KOPT-K1 (cell line): ENCODE measurements around the gene VWA5B2.

ENCODE experiments used
- H3K27ac ChIP-seq: fragments of 200-600 bp; sonication (generic); 2 replicates; pipeline ENCODE4 v1.5.1; 2016; ENCODE audit warnings: antibody characterized with exemption, mild to moderate bottlenecking, low read depth, low read length; ENCODE audit not compliant: poor library complexity, severe bottlenecking
- H3K36me3 ChIP-seq: fragments of 200-600 bp; sonication (generic); 2 replicates; pipeline ENCODE4 v1.5.1; 2017; ENCODE audit warnings: antibody characterized with exemption, mild to moderate bottlenecking, low read length, moderate library complexity; ENCODE audit not compliant: insufficient read depth
- H3K9me3 ChIP-seq: fragments of 200-600 bp; sonication (generic); 2 replicates; pipeline ENCODE4 v1.5.1; 2017; ENCODE audit warnings: antibody characterized with exemption, low read length, mild to moderate bottlenecking; ENCODE audit not compliant: insufficient read depth, poor library complexity, severe bottlenecking

Gene VWA5B2

DNA sequence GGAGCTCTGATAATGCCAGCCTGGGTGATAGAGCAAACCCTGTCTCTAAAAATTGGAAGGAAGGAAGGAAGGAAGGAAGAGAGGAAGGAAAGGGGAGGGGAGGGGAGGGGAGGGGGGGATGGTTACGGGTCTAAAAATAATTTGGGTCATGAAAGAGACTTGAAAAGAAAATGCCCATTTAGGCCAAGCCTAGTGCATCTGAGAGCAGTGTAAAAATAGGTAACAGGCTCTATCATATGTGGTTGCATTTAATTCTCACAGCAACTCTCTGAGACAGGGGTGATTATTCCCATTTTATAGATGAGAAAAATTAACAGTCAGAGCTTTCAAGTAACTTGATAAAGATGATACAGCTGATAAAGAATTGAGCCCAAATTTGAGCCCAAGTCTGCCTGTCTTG, 42.9 kb downstream of the VWA5B2 start:
- no peak overlapping the region for H3K27ac ChIP-seq
- peaks cover 6% of the 10 kb centered on the region for H3K9me3 ChIP-seq
- H3K36me3 ChIP-seq = no peaks in the 10 kb centered on the region

DNA sequence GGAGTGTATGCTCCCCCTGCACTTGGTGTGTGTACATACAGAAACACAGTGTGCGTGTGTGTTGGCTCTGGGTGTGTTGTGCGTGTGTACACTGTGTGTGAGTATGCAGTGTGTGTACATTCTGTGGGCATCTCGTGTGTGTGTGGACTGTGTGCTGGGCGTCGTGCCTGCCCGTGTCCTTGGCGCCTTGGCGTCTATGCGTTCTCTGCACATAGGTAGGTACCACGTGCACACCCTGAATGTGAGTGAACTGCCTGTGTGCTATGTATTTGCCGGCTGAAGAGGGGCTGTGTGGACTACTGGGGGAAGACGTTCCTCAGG, 46.0 kb downstream of the VWA5B2 start:
- H3K36me3 ChIP-seq = no peaks in the 10 kb centered on the region
- H3K27ac ChIP-seq = no peak overlapping the region
- no peaks in the 10 kb centered on the region for H3K9me3 ChIP-seq

DNA sequence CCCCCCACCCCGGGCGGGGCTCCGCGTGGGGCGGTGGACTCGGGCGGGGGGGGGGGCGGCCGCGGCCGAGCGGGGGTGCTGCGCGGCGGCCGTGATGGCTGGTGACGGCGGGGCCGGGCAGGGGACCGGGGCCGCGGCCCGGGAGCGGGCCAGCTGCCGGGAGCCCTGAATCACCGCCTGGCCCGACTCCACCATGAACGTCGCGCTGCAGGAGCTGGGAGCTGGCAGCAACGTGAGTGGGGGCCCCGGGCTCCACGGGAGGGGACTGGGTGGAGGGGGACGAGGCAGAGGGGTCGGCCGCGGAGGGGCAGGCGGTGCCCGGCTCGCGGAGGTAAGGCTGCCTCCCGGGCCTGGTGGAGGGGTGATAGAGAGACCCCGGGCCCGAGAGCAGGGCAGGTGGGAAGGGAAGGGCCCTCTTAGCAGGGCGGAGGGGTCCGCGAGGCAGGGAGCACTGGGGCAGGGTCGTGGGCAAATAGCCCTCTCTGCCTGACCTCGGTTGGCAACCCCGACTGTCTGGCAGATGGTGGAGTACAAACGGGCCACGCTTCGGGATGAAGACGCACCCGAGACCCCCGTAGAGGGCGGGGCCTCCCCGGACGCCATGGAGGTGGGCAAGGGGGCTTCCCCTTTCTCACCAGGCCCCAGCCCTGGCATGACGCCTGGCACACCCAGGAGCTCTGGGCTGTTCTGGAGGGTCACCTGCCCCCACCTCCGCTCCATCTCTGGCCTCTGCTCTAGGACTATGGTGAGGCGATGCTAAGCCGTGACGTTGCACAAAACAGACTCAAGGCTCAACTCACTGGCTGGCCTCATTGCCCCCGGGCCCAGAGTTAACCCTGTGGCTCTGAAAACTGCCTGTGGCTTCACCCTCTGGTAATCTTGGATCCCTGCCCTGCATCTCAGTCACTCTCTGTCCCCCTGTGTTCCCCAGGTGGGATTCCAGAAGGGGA, 46.9 kb downstream of the VWA5B2 start, which contains the start of gene ECE2:
Gene ECE2 (plus strand): TSS at position 62 of the 950 bp plus-strand sequence. CDS start 132 bp downstream, at position 194.
- Histone ChIP-seq H3K36me3 (no peaks in the 10 kb centered on the region), H3K27ac (no peak within 1 kb of the TSS), H3K9me3 (no peaks in the 10 kb centered on the region)

DNA sequence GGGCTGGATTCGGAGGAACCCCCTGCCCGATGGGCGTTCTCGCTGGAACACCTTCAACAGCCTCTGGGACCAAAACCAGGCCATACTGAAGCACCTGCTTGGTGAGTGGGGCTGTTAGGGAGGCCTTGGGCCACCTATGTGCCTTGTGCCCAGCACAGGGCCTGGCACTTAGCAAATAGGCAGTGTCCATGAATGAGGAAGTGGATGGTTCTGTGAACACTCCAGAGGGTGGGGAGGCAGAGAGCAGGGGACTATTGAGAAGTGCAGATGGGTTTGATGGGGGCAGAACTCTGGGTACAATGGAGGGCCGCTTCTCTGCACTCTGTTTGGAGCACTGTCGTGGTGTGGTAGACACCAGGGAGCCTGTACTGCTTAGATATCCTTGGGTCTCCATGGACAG, 48.0 kb downstream of the VWA5B2 start:
- no peaks in the 10 kb centered on the region for H3K9me3 ChIP-seq
- H3K36me3 ChIP-seq = no peaks in the 10 kb centered on the region
- H3K27ac ChIP-seq = no peak overlapping the region

DNA sequence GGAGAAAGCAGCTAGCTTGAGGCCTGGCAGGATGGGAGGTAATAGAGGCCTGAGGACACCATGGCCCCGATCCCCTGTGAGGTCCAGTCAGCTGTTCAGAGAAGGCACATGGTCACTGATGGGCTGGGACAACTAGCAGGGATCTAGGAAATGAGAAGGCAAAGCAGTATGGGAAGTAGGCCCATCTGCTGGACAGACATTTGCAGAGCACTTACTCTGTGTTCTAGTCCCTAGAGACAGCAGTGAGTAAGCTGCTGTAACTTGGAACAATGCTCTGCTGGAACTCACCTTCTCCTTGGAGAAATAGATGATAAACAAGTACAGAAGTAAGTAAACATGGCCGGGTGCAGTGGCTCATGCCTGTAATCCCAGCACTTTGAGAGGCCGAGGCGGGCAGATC, 53.6 kb downstream of the VWA5B2 start:
- Histone ChIP-seq H3K27ac (no peak overlapping the region), H3K36me3 (no peaks in the 10 kb centered on the region), H3K9me3 (no peaks in the 10 kb centered on the region)

DNA sequence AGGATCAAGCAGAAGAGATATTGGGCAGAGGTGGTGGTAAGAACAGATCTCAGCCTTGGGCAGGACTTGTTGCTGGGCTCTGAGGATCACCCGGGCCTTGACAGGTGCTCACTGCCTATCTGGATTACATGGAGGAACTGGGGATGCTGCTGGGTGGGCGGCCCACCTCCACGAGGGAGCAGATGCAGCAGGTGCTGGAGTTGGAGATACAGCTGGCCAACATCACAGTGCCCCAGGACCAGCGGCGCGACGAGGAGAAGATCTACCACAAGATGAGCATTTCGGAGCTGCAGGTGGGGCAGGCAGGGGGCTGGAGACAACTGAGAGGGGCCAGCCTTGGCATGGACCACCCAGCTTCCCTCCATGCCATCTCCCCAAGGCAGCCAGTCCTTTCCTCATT, 54.3 kb downstream of the VWA5B2 start:
- H3K9me3 ChIP-seq = no peaks in the 10 kb centered on the region
- no peaks in the 10 kb centered on the region for H3K36me3 ChIP-seq
- no peak overlapping the region for H3K27ac ChIP-seq

DNA sequence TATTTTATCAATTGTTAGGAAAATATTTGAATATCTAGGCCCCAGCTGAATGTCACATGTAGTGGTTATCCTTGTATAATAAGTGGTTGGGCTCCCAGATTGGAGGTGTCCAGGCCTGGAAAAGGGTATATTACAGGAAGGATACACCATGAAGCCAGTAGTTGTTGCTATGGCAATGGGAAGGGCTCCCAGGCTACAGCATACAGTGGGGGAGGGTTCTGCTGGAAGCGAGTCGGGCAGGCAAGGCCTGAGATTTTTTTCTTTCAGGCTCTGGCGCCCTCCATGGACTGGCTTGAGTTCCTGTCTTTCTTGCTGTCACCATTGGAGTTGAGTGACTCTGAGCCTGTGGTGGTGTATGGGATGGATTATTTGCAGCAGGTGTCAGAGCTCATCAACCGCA, 55.3 kb downstream of the VWA5B2 start:
- Histone ChIP-seq H3K9me3 (no peaks in the 10 kb centered on the region), H3K27ac (no peak overlapping the region), H3K36me3 (no peaks in the 10 kb centered on the region)

DNA sequence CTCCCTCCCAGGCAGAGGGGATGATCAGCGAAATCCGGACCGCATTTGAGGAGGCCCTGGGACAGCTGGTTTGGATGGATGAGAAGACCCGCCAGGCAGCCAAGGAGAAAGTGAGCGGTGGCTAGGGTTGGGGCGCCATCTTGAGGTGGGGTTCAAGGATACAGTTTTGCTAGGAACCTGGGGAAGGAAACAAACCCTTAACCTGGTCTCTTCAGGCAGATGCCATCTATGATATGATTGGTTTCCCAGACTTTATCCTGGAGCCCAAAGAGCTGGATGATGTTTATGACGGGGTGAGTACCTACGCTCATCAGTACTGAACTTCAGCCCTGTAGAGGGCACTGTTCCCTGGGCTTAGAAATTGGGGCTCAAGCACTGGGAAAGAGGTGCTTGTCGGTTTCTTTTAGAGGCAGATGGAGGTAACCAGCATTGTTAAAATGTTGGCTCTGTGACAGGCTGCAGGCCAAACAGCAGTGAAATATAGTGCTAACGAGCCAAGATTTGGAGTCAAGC, 60.1 kb downstream of the VWA5B2 start:
- Histone ChIP-seq H3K27ac (no peak overlapping the region), H3K36me3 (no peaks in the 10 kb centered on the region), H3K9me3 (no peaks in the 10 kb centered on the region)

DNA sequence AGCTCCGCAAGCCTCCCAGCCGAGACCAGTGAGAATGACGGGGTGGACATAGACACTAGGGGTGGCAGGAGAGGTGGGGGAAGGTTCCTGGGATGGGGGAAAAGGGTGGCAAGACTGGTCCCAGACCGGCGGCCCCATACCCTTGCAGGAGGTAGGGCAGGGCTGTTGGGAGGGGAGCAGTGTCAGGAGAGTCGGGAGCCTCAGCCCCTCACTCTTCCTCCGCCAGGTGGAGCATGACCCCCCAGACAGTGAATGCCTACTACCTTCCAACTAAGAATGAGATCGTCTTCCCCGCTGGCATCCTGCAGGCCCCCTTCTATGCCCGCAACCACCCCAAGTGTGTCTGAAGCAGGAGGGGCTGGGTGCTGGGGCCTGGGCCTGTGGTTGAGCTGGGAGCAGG, 60.9 kb downstream of the VWA5B2 start:
- H3K27ac ChIP-seq = no peak overlapping the region
- H3K9me3 ChIP-seq = no peaks in the 10 kb centered on the region
- H3K36me3 ChIP-seq = no peaks in the 10 kb centered on the region

DNA sequence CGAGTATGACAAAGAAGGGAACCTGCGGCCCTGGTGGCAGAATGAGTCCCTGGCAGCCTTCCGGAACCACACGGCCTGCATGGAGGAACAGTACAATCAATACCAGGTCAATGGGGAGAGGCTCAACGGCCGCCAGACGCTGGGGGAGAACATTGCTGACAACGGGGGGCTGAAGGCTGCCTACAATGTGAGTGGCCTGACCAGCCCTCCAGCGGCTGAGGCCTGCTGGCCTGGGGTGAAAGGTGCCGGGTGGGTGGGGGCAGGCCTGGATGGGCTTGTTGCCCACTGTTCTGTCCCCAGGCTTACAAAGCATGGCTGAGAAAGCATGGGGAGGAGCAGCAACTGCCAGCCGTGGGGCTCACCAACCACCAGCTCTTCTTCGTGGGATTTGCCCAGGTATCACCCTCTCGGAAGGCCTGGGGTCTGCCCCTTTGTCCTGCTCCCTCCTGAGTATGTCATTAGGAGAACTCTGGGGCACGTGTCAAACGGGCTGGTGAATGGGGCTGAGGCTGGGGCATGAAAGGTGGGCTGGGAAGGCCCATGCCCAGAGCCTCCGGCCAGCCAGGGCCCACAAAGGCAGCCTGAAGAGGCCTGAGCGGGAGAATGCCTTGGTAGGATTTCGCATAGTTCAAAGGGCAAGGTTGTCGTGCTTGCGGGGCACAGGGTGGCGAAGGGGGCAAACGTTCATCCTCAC, 61.8 kb downstream of the VWA5B2 start:
- H3K36me3 ChIP-seq = no peaks in the 10 kb centered on the region
- no peak overlapping the region for H3K27ac ChIP-seq
- H3K9me3 ChIP-seq = no peaks in the 10 kb centered on the region
